SJCRH30 (cell line): ENCODE measurements around the gene ATAD3B. TPM values are rescaled to one million over a fixed set of nuclear protein-coding genes. Genes with fewer than 3 reads are reported as not detected.
A peak's percentile ranks its signal among the peaks of the same experiment; 100 is the strongest.
"Not testable (repeated sequence)": the region's sequence is repeated elsewhere in the genome, so short reads cannot be mapped to it uniquely, and the experiment has no call there.

Experiments used
- DNase-seq, 2 experiments: peaks; one replicate each; pipeline ENCODE4 v3.0.0-alpha.2; 2015 to 2020
- H3K27ac ChIP-seq: fragments of 250-450 bp; sonication (Bioruptor Pico); 2 replicates; pipeline ENCODE4 v1.5.1; 2020; ENCODE audit warnings: mild to moderate bottlenecking, moderate library complexity
- H3K27me3 ChIP-seq: fragments of 250-450 bp; sonication (Bioruptor Pico); 2 replicates; pipeline ENCODE4 v1.5.1; 2020; ENCODE audit warnings: mild to moderate bottlenecking, moderate library complexity
- H3K36me3 ChIP-seq: fragments of 250-450 bp; sonication (Bioruptor Pico); 2 replicates; pipeline ENCODE4 v1.5.1; 2020; ENCODE audit warnings: mild to moderate bottlenecking, moderate library complexity
- H3K4me1 ChIP-seq: fragments of 250-450 bp; sonication (Bioruptor Pico); 2 replicates; pipeline ENCODE4 v1.5.1; 2020; ENCODE audit warnings: mild to moderate bottlenecking, moderate library complexity
- H3K4me3 ChIP-seq: fragments of 250-450 bp; sonication (Bioruptor Pico); 2 replicates; pipeline ENCODE4 v1.5.1; 2020; ENCODE audit warnings: mild to moderate bottlenecking, moderate library complexity
- H3K9me3 ChIP-seq: fragments of 250-450 bp; sonication (Bioruptor Pico); replicated peaks from 2 replicates; pipeline ENCODE4 v1.5.1; 2020; ENCODE audit warnings: mild to moderate bottlenecking, moderate library complexity
- total RNA-seq: library from RNA; depleted of rRNA; stranded (reverse); fragments of >200 nt; shearing (Covaris generic); gene quantifications from 2 replicates; pipeline ENCODE4 v1.2.3, GENCODE V29; 2014

The ATAD3B gene
- total RNA-seq, 1 experiment from 2014 or later: 55.5 TPM

GRCh38 chr1:1529936-1530335 lies 58.4 kb downstream of the ATAD3B start:
- peaks cover 67% of the 10 kb centered on the region for H3K36me3 ChIP-seq
- H3K4me3 ChIP-seq: no peak overlapping the region
- peaks cover 12% of the 10 kb centered on the region for H3K9me3 ChIP-seq
- H3K27ac ChIP-seq: no peak overlapping the region
- no peaks in the 10 kb centered on the region for H3K27me3 ChIP-seq
- H3K4me1 ChIP-seq: no peaks in the 10 kb centered on the region
- DNase-seq: no peak

- Histone ChIP-seq H3K4me3 (no peak overlapping the region), H3K9me3 (peaks cover 12% of the 10 kb centered on the region), H3K27ac (no peak overlapping the region), H3K36me3 (peaks cover 60% of the 10 kb centered on the region), H3K4me1 (no peaks in the 10 kb centered on the region), H3K27me3 (no peaks in the 10 kb centered on the region)
- peak in 1 of 2 experiments; percentile 13 for DNase-seq
Measured at GRCh38 chr1:1531947-1532346, 60.4 kb downstream of the ATAD3B start.

- Histone ChIP-seq H3K36me3 (peaks cover 57% of the 10 kb centered on the region), H3K9me3 (peaks cover 12% of the 10 kb centered on the region)
- DNase-seq, H3K4me1 ChIP-seq, H3K4me3 ChIP-seq, H3K27ac ChIP-seq, H3K27me3 ChIP-seq: not testable (repeated sequence)
Measured at GRCh38 chr1:1533176-1533893, 61.8 kb downstream of the ATAD3B start.

GRCh38 chr1:1533894-1534291 lies 62.3 kb downstream of the ATAD3B start:
- Histone ChIP-seq H3K9me3 (peaks cover 12% of the 10 kb centered on the region), H3K36me3 (peaks cover 52% of the 10 kb centered on the region)
- H3K4me3 ChIP-seq, H3K27me3 ChIP-seq, H3K4me1 ChIP-seq, H3K27ac ChIP-seq: not testable (repeated sequence)
- DNase-seq: peak in 1 of 2 experiments; percentile 7

GRCh38 chr1:1534401-1535154 lies 63.0 kb downstream of the ATAD3B start:
- Histone ChIP-seq H3K9me3 (peaks cover 12% of the 10 kb centered on the region), H3K4me3 (no peak overlapping the region), H3K36me3 (peaks cover 45% of the 10 kb centered on the region), H3K27me3 (no peaks in the 10 kb centered on the region), H3K27ac (no peak overlapping the region), H3K4me1 (no peaks in the 10 kb centered on the region)
- DNase-seq: peak in 1 of 2 experiments; percentile 14

GRCh38 chr1:1535201-1536018 lies 63.8 kb downstream of the ATAD3B start:
- H3K27me3 ChIP-seq: no peaks in the 10 kb centered on the region
- no peak overlapping the region for H3K4me3 ChIP-seq
- peaks cover 36% of the 10 kb centered on the region for H3K36me3 ChIP-seq
- no peaks in the 10 kb centered on the region for H3K4me1 ChIP-seq
- H3K27ac ChIP-seq: no peak overlapping the region
- H3K9me3 ChIP-seq: peaks cover 8% of the 10 kb centered on the region
- DNase-seq: no peak

- no peaks in the 10 kb centered on the region for H3K4me1 ChIP-seq
- no peak overlapping the region for H3K4me3 ChIP-seq
- no peaks in the 10 kb centered on the region for H3K27me3 ChIP-seq
- no peak overlapping the region for H3K27ac ChIP-seq
- no peak for DNase-seq
- peaks cover 36% of the 10 kb centered on the region for H3K36me3 ChIP-seq
- peaks cover 8% of the 10 kb centered on the region for H3K9me3 ChIP-seq
Measured at GRCh38 chr1:1536019-1536937, 64.7 kb downstream of the ATAD3B start.

- H3K4me3 ChIP-seq: no peak overlapping the region
- H3K36me3 ChIP-seq: peaks cover 39% of the 10 kb centered on the region
- H3K27ac ChIP-seq: no peak overlapping the region
- no peaks in the 10 kb centered on the region for H3K27me3 ChIP-seq
- H3K9me3 ChIP-seq: peaks cover 4% of the 10 kb centered on the region
- H3K4me1 ChIP-seq: no peaks in the 10 kb centered on the region
- DNase-seq: no peak
Measured at GRCh38 chr1:1536938-1537546, 65.5 kb downstream of the ATAD3B start.

GRCh38 chr1:1537626-1538250 lies 66.2 kb downstream of the ATAD3B start:
- Histone ChIP-seq H3K27me3 (no peaks in the 10 kb centered on the region), H3K4me3 (no peak overlapping the region), H3K36me3 (peaks cover 42% of the 10 kb centered on the region), H3K27ac (no peak overlapping the region), H3K4me1 (no peaks in the 10 kb centered on the region), H3K9me3 (no peaks in the 10 kb centered on the region; the same call in 1 of the 2 replicates)
- DNase-seq: no peak

GRCh38 chr1:1538334-1538733 lies 66.8 kb downstream of the ATAD3B start:
- no peaks in the 10 kb centered on the region for H3K27me3 ChIP-seq
- H3K4me1 ChIP-seq: no peaks in the 10 kb centered on the region
- H3K9me3 ChIP-seq: no peaks in the 10 kb centered on the region; the same call in 1 of the 2 replicates
- H3K4me3 ChIP-seq: no peak overlapping the region
- no peak overlapping the region for H3K27ac ChIP-seq
- H3K36me3 ChIP-seq: peaks cover 44% of the 10 kb centered on the region
- DNase-seq: no peak

GRCh38 chr1:1538989-1539309 lies 67.4 kb downstream of the ATAD3B start:
- Histone ChIP-seq H3K9me3 (no peaks in the 10 kb centered on the region; the same call in 1 of the 2 replicates), H3K36me3 (peaks cover 48% of the 10 kb centered on the region), H3K4me3 (no peak overlapping the region), H3K27me3 (no peaks in the 10 kb centered on the region), H3K27ac (no peak overlapping the region), H3K4me1 (no peaks in the 10 kb centered on the region)
- no peak for DNase-seq

- Histone ChIP-seq H3K4me1 (no peaks in the 10 kb centered on the region), H3K4me3 (no peak overlapping the region), H3K27me3 (no peaks in the 10 kb centered on the region), H3K36me3 (peaks cover 50% of the 10 kb centered on the region), H3K9me3 (no peaks in the 10 kb centered on the region; the same call in 1 of the 2 replicates), H3K27ac (no peak overlapping the region)
- DNase-seq: no peak
Measured at GRCh38 chr1:1539310-1540089, 67.9 kb downstream of the ATAD3B start.
